Trophoblast cell (in vitro differentiated cells and primary cell): ENCODE results near the gene SMIM10L2A.
A peak's percentile ranks its signal among the peaks of the same experiment; 100 is the strongest.

ENCODE experiments used
- DNase-seq, 2 donors: peaks; one replicate each; pipeline ENCODE4 v3.0.0-alpha.2; 2016
- H2AFZ ChIP-seq: 2 replicates; pipeline ENCODE4 v1.6.1; 2013; ENCODE audit warnings: low read length, moderate library complexity, mild to moderate bottlenecking; ENCODE audit not compliant: insufficient read depth, poor library complexity
- H2AK5ac ChIP-seq: 2 replicates; pipeline ENCODE4 v1.6.1; 2013; ENCODE audit warnings: mild to moderate bottlenecking, low read length
- H2BK120ac ChIP-seq: 2 replicates; pipeline ENCODE4 v1.6.1; 2013; ENCODE audit warnings: low read length, mild to moderate bottlenecking, moderate library complexity; ENCODE audit not compliant: insufficient read depth, poor library complexity
- H2BK12ac ChIP-seq: 2 replicates; pipeline ENCODE4 v1.6.1; 2013; ENCODE audit warnings: mild to moderate bottlenecking, low read length, moderate library complexity
- H2BK5ac ChIP-seq: 2 replicates; pipeline ENCODE4 v1.6.1; 2013; ENCODE audit warnings: low read length, low read depth, moderate library complexity, mild to moderate bottlenecking; ENCODE audit not compliant: poor library complexity
- H3K14ac ChIP-seq: 2 replicates; pipeline ENCODE4 v1.6.1; 2013; ENCODE audit warnings: mild to moderate bottlenecking, low read length
- H3K18ac ChIP-seq: 2 replicates; pipeline ENCODE4 v1.6.1; 2013; ENCODE audit warnings: mild to moderate bottlenecking, low read length
- H3K23ac ChIP-seq: 2 replicates; pipeline ENCODE4 v1.6.1; 2013; ENCODE audit warnings: low read length
- H3K27ac ChIP-seq: 2 replicates; pipeline ENCODE4 v1.5.1; 2013; ENCODE audit warnings: low read depth, mild to moderate bottlenecking, inconsistent platforms, low read length, moderate library complexity
- H3K27me3 ChIP-seq: 2 replicates; pipeline ENCODE4 v1.6.1; 2013; ENCODE audit warnings: inconsistent platforms, mild to moderate bottlenecking, low read length, moderate library complexity; ENCODE audit not compliant: insufficient read depth
- H3K36me3 ChIP-seq, 2 experiments: 1 replicate in 1 of 2; 2 replicates in 1 of 2; pipeline ENCODE4 v1.6.1; 2013; ENCODE audit warnings: low read length in 2 of 2, mild to moderate bottlenecking in 2 of 2, moderate library complexity in 1 of 2; ENCODE audit not compliant: insufficient read depth in 2 of 2, control insufficient read depth in 1 of 2
- H3K4ac ChIP-seq: 2 replicates; pipeline ENCODE4 v1.6.1; 2013; ENCODE audit warnings: low read depth, mild to moderate bottlenecking, low read length, moderate library complexity
- H3K4me1 ChIP-seq, 2 experiments: 1 replicate in 1 of 2; 2 replicates in 1 of 2; pipeline ENCODE4 v1.6.1; 2013; ENCODE audit warnings: low read length in 2 of 2, mild to moderate bottlenecking in 2 of 2, moderate library complexity in 1 of 2; ENCODE audit not compliant: insufficient read depth in 2 of 2, control insufficient read depth in 1 of 2
- H3K4me2 ChIP-seq: 2 replicates; pipeline ENCODE4 v1.6.1; 2013; ENCODE audit warnings: inconsistent platforms, mild to moderate bottlenecking, low read length, moderate library complexity
- H3K4me3 ChIP-seq: 2 replicates; pipeline ENCODE4 v1.5.1; 2013; ENCODE audit warnings: mild to moderate bottlenecking, low read depth, low read length, inconsistent platforms
- H3K79me1 ChIP-seq: one replicate; pipeline ENCODE4 v1.6.1; 2013; ENCODE audit warnings: low read length
- H3K79me2 ChIP-seq: 2 replicates; pipeline ENCODE4 v1.6.1; 2013; ENCODE audit warnings: low read length, mild to moderate bottlenecking; ENCODE audit not compliant: control insufficient read depth, insufficient read depth, poor library complexity
- H3K9ac ChIP-seq: 2 replicates; pipeline ENCODE4 v1.6.1; 2013; ENCODE audit warnings: mild to moderate bottlenecking, low read length
- H3K9me3 ChIP-seq: 2 replicates; pipeline ENCODE4 v1.6.1; 2013; ENCODE audit warnings: low read depth, mild to moderate bottlenecking, control low read depth, inconsistent platforms, low read length; ENCODE audit not compliant: insufficient read depth
- H4K12ac ChIP-seq: 2 replicates; pipeline ENCODE4 v1.6.1; 2013; ENCODE audit warnings: low read depth, mild to moderate bottlenecking, low read length, moderate library complexity
- H4K8ac ChIP-seq: 2 replicates; pipeline ENCODE4 v1.6.1; 2013; ENCODE audit warnings: low read depth, mild to moderate bottlenecking, low read length, moderate library complexity
- H4K91ac ChIP-seq: one replicate; pipeline ENCODE4 v1.6.1; 2013; ENCODE audit warnings: low read depth, mild to moderate bottlenecking, low read length, moderate library complexity
- WGBS: extraction: QIAGEN DNeasy Blood & Tissue Kit; methylation state at CpG from one replicate; pipeline ENCODE4 v1.1.7; 2013; ENCODE audit warnings: missing lambda C conversion rate; ENCODE audit not compliant: insufficient read length, insufficient coverage; ENCODE audit errors: extremely low coverage; 5-methylcytosine and 5-hydroxymethylcytosine counted together

The SMIM10L2A gene

GRCh38 chrX:135384161-135384836 is 37.4 kb upstream of the SMIM10L2A start:
- Histone ChIP-seq H2AFZ (no peak overlapping the region), H3K79me2 (no peaks in the 10 kb centered on the region), H2BK12ac (no peak overlapping the region), H3K18ac (no peak overlapping the region), H3K9ac (no peak overlapping the region), H4K91ac (no peak overlapping the region), H3K23ac (no peak overlapping the region), H4K8ac (no peak overlapping the region), H2AK5ac (no peak overlapping the region), H3K4me3 (no peak overlapping the region), H2BK120ac (no peak overlapping the region), H3K14ac (no peak overlapping the region), H3K9me3 (no peaks in the 10 kb centered on the region), H3K36me3 (no peaks in the 10 kb centered on the region), H4K12ac (no peak overlapping the region), H3K4me1 (peaks cover 2 to 4% of the 10 kb centered on the region in 2 experiments), H3K4ac (no peak overlapping the region), H2BK5ac (no peak overlapping the region), H3K27me3 (no peaks in the 10 kb centered on the region), H3K27ac (no peak overlapping the region), H3K4me2 (no peak overlapping the region), H3K79me1 (no peaks in the 10 kb centered on the region)
- DNase-seq: peak in 1 of 2 donors; percentile 6
- WGBS: no CpG with 5 or more reads among the region's 6 CpGs

GRCh38 chrX:135388841-135389240 is 32.9 kb upstream of the SMIM10L2A start:
- H3K23ac ChIP-seq: no peak overlapping the region
- no peak overlapping the region for H3K14ac ChIP-seq
- no peaks in the 10 kb centered on the region for H3K79me2 ChIP-seq
- no peaks in the 10 kb centered on the region for H3K4me1 ChIP-seq
- no peak overlapping the region for H2BK12ac ChIP-seq
- no peaks in the 10 kb centered on the region for H3K27me3 ChIP-seq
- H4K12ac ChIP-seq: no peak overlapping the region
- no peak overlapping the region for H2AFZ ChIP-seq
- H3K18ac ChIP-seq: no peak overlapping the region
- DNase-seq: no peak
- no peak overlapping the region for H3K4me3 ChIP-seq
- H2BK5ac ChIP-seq: no peak overlapping the region
- no peak overlapping the region for H3K27ac ChIP-seq
- no peak overlapping the region for H4K91ac ChIP-seq
- H2AK5ac ChIP-seq: no peak overlapping the region
- H3K4me2 ChIP-seq: no peak overlapping the region
- H3K4ac ChIP-seq: no peak overlapping the region
- H3K79me1 ChIP-seq: no peaks in the 10 kb centered on the region
- no CpG with 5 or more reads among the region's 2 CpGs for WGBS
- H3K9ac ChIP-seq: no peak overlapping the region
- no peak overlapping the region for H4K8ac ChIP-seq
- H3K36me3 ChIP-seq: no peaks in the 10 kb centered on the region
- no peak overlapping the region for H2BK120ac ChIP-seq
- no peaks in the 10 kb centered on the region for H3K9me3 ChIP-seq

- Histone ChIP-seq H3K27ac (no peak overlapping the region), H4K91ac (no peak overlapping the region), H2AFZ (no peak overlapping the region), H2BK5ac (no peak overlapping the region), H3K14ac (no peak overlapping the region), H3K79me2 (no peaks in the 10 kb centered on the region), H4K8ac (no peak overlapping the region), H3K4me1 (no peaks in the 10 kb centered on the region), H3K4me2 (no peak overlapping the region), H3K23ac (no peak overlapping the region), H3K18ac (no peak overlapping the region), H3K36me3 (no peaks in the 10 kb centered on the region), H2BK12ac (no peak overlapping the region), H3K9me3 (no peaks in the 10 kb centered on the region), H3K4me3 (no peak overlapping the region), H4K12ac (no peak overlapping the region), H3K79me1 (no peaks in the 10 kb centered on the region), H2AK5ac (no peak overlapping the region), H3K4ac (no peak overlapping the region), H3K9ac (no peak overlapping the region), H3K27me3 (no peaks in the 10 kb centered on the region), H2BK120ac (no peak overlapping the region)
- DNase-seq: no peak
- WGBS: no CpG with 5 or more reads among the region's 1 CpG
Measured at GRCh38 chrX:135389243-135389642, 32.5 kb upstream of the SMIM10L2A start.

GRCh38 chrX:135389717-135390116 is 32.0 kb upstream of the SMIM10L2A start:
- no peak overlapping the region for H2BK120ac ChIP-seq
- no peaks in the 10 kb centered on the region for H3K27me3 ChIP-seq
- H2AFZ ChIP-seq: no peak overlapping the region
- no peaks in the 10 kb centered on the region for H3K79me2 ChIP-seq
- H3K9ac ChIP-seq: no peak overlapping the region
- no peak overlapping the region for H3K27ac ChIP-seq
- H3K4me3 ChIP-seq: no peak overlapping the region
- H4K8ac ChIP-seq: no peak overlapping the region
- H3K36me3 ChIP-seq: no peaks in the 10 kb centered on the region
- no peaks in the 10 kb centered on the region for H3K79me1 ChIP-seq
- H3K9me3 ChIP-seq: no peaks in the 10 kb centered on the region
- H2BK5ac ChIP-seq: no peak overlapping the region
- no peak overlapping the region for H3K4me2 ChIP-seq
- no peak overlapping the region for H4K12ac ChIP-seq
- no peak overlapping the region for H3K23ac ChIP-seq
- no CpG with 5 or more reads among the region's 2 CpGs for WGBS
- H3K14ac ChIP-seq: no peak overlapping the region
- no peaks in the 10 kb centered on the region for H3K4me1 ChIP-seq
- no peak overlapping the region for H4K91ac ChIP-seq
- peak; percentile 57 to 77 for DNase-seq
- no peak overlapping the region for H3K18ac ChIP-seq
- no peak overlapping the region for H2AK5ac ChIP-seq
- no peak overlapping the region for H2BK12ac ChIP-seq
- no peak overlapping the region for H3K4ac ChIP-seq
